22Rv1 (cell line): Measurements from ENCODE around the gene LMCD1.

Source experiments
- H3K27ac ChIP-seq: fragments of 450-650 bp; 2 replicates; pipeline ENCODE4 v1.5.1; 2017
- ZFX ChIP-seq: fragments of 450-650 bp; IDR thresholded peaks from 2 replicates; pipeline ENCODE4 v1.6.1; 2017; ENCODE audit warnings: antibody characterized with exemption, borderline replicate concordance
- TF ChIP-seq, protein P1 (sequence below): fragments of 450-650 bp; IDR thresholded peaks from 2 replicates; pipeline ENCODE4 v1.5.1; 2017; ENCODE audit warnings: mild to moderate bottlenecking

LMCD1 gene

GRCh38 chr3:8525893-8526292 lies 24.3 kb downstream of the LMCD1 start:
- TF ChIP-seq ZFX: no peak
- TF ChIP-seq, protein P1, sequence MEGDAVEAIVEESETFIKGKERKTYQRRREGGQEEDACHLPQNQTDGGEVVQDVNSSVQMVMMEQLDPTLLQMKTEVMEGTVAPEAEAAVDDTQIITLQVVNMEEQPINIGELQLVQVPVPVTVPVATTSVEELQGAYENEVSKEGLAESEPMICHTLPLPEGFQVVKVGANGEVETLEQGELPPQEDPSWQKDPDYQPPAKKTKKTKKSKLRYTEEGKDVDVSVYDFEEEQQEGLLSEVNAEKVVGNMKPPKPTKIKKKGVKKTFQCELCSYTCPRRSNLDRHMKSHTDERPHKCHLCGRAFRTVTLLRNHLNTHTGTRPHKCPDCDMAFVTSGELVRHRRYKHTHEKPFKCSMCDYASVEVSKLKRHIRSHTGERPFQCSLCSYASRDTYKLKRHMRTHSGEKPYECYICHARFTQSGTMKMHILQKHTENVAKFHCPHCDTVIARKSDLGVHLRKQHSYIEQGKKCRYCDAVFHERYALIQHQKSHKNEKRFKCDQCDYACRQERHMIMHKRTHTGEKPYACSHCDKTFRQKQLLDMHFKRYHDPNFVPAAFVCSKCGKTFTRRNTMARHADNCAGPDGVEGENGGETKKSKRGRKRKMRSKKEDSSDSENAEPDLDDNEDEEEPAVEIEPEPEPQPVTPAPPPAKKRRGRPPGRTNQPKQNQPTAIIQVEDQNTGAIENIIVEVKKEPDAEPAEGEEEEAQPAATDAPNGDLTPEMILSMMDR: no peak
- no peak overlapping the region for H3K27ac ChIP-seq

DNA sequence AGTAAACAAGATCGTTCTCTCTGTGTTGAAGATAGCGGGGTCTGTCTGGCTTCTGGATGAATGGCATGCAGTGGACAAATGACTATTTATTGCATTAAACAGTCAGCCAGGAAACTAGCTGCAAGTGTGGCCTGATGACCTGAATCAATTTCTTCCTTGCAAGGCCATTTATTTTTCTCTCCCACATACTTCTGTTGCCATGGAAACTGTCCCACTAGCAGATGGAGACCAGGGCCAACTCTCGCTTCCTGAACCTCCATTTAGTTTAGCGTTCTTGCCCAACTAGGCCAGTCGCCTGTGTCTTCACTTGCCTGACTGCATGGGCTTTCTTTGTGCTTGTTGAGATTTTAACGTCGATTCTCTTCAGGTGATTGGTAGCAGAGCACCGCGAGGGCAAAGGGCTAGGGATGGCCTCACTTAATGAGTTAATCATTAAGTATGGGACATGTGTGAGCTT lies 27.6 kb downstream of the LMCD1 start:
- H3K27ac ChIP-seq: no peak overlapping the region
- TF ChIP-seq, protein P1: no peak
- TF ChIP-seq ZFX: no peak

- TF ChIP-seq ZFX: no peak
- TF ChIP-seq, protein P1: no peak
Measured at GRCh38 chr3:8529738-8530525, 28.3 kb downstream of the LMCD1 start.

DNA sequence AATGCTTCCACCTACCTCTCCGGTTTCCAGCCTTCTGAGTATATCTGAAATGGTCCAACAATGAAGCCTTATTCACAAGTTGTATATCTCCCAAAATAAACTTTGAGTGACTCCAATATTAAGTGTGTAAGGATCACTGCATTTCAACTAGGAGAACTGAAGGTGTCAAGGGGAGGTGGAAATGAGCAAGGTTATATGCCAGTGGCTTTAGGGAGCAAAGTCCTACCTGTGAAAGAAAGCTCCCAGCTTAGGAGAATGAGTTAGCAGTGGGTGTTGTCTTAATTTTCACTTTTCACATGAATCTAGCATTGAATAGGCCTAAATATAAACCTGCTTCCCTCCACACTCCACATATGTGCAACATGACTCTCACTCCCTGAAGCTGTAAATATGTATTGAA lies 29.0 kb downstream of the LMCD1 start:
- no peak overlapping the region for H3K27ac ChIP-seq
- TF ChIP-seq, protein P1: no peak
- TF ChIP-seq ZFX: no peak

More at GRCh38 chr3:8529738-8530525, 28.3 kb downstream of the LMCD1 start:
- no peak overlapping the region for H3K27ac ChIP-seq

GRCh38 chr3:8532251-8532871 lies 30.7 kb downstream of the LMCD1 start:
- H3K27ac ChIP-seq: no peak overlapping the region
- TF ChIP-seq, protein P1: no peak
- TF ChIP-seq ZFX: no peak

GRCh38 chr3:8536096-8537056 lies 34.8 kb downstream of the LMCD1 start:
- TF ChIP-seq, protein P1: no peak
- no peak overlapping the region for H3K27ac ChIP-seq
